Skin epidermis (tissue), 12 donors: ENCODE measurements around the gene HDAC3.

ENCODE experiments used
- H3K27ac ChIP-seq, 21 experiments: fragments of 200-600 bp; sonication (generic) in 11 of 21; one replicate each; pipeline ENCODE4 v1.5.0; 2020; ENCODE audit warnings: mild to moderate bottlenecking in 3 of 21, inconsistent platforms in 2 of 21, moderate library complexity in 2 of 21
- H3K4me3 ChIP-seq, 7 experiments: fragments of 200-600 bp; sonication (generic) in 2 of 7; one replicate each; pipeline ENCODE4 v1.5.0; 2020; ENCODE audit warnings: inconsistent platforms in 2 of 7, mild to moderate bottlenecking in 2 of 7, moderate library complexity in 1 of 7

The HDAC3 gene

GRCh38 chr5:141637767-141638419 is 1.2 kb upstream of the HDAC3 start:
- peak overlapping the region in 16 of 21 experiments; percentile 23 to 91 (median 80) for H3K27ac ChIP-seq

GRCh38 chr5:141637123-141637766 is 596 bp upstream of the HDAC3 start:
- H3K27ac ChIP-seq: peak overlapping the region in 20 of 21 experiments; percentile 23 to 91 (median 81)
- peak overlapping the region; percentile 52 to 80 (median 74) for H3K4me3 ChIP-seq

More at GRCh38 chr5:141637767-141638419, 1.2 kb upstream of the HDAC3 start:
- peak overlapping the region; percentile 52 to 80 (median 74) for H3K4me3 ChIP-seq

- peak overlapping the region; percentile 52 to 80 (median 74) for H3K4me3 ChIP-seq
- H3K27ac ChIP-seq: peak overlapping the region in 18 of 21 experiments; percentile 70 to 91 (median 84)
These were observed 590 bp downstream of the HDAC3 start for GRCh38 chr5:141636106-141636412.

- peak overlapping the region; percentile 52 to 80 (median 74) for H3K4me3 ChIP-seq
- H3K27ac ChIP-seq: peak overlapping the region in 12 of 21 experiments; percentile 73 to 91 (median 82)
These were observed 1.0 kb downstream of the HDAC3 start for GRCh38 chr5:141635646-141636045.

- H3K27ac ChIP-seq: peak overlapping the region in 2 of 21 experiments; percentile 19 to 37
- H3K4me3 ChIP-seq: no peak overlapping the region
These were observed 1.9 kb downstream of the HDAC3 start for GRCh38 chr5:141634720-141635119.

- peak overlapping the region in 1 of 21 experiments; percentile 37 for H3K27ac ChIP-seq
- H3K4me3 ChIP-seq: no peak overlapping the region
These were observed 2.6 kb downstream of the HDAC3 start for GRCh38 chr5:141633871-141634561.

GRCh38 chr5:141632650-141633049 is 4.0 kb downstream of the HDAC3 start:
- Histone ChIP-seq H3K27ac (no peak overlapping the region), H3K4me3 (no peak overlapping the region)

- no peak overlapping the region for H3K27ac ChIP-seq
- H3K4me3 ChIP-seq: no peak overlapping the region
These were observed 6.0 kb downstream of the HDAC3 start for GRCh38 chr5:141630570-141631140.

- Histone ChIP-seq H3K4me3 (no peak overlapping the region), H3K27ac (no peak overlapping the region)
These were observed 8.4 kb downstream of the HDAC3 start for GRCh38 chr5:141628175-141628788.

- H3K4me3 ChIP-seq: no peak overlapping the region
- H3K27ac ChIP-seq: peak overlapping the region in 13 of 21 experiments; percentile 0 to 83 (median 66)
These were observed 13.0 kb downstream of the HDAC3 start for GRCh38 chr5:141623611-141624010.

GRCh38 chr5:141623186-141623585 is 13.5 kb downstream of the HDAC3 start:
- Histone ChIP-seq H3K27ac (peak overlapping the region in 14 of 21 experiments; percentile 10 to 83 (median 65)), H3K4me3 (no peak overlapping the region)

- Histone ChIP-seq H3K4me3 (peak within 1 kb of the TSS; percentile 70 to 98 (median 95)), H3K27ac (peak within 1 kb of the TSS; percentile 81 to 100 (median 97))
These were observed 17.7 kb downstream of the HDAC3 start, which contains the start of gene DIAPH1 for GRCh38 chr5:141618804-141619554. Gene DIAPH1 (minus strand): TSS chr5:141619000. CDS start chr5:141618914, 86 bp downstream.

GRCh38 chr5:141618030-141618803 is 18.4 kb downstream of the HDAC3 start:
- Histone ChIP-seq H3K4me3 (peak overlapping the region; percentile 70 to 98 (median 95)), H3K27ac (peak overlapping the region; percentile 81 to 100 (median 97))

GRCh38 chr5:141617682-141618029 is 19.0 kb downstream of the HDAC3 start:
- H3K27ac ChIP-seq: peak overlapping the region in 19 of 21 experiments; percentile 94 to 100 (median 97)

GRCh38 chr5:141617128-141617527 is 19.5 kb downstream of the HDAC3 start:
- Histone ChIP-seq H3K27ac (peak overlapping the region in 17 of 21 experiments; percentile 96 to 100 (median 97)), H3K4me3 (peak overlapping the region; percentile 70 to 98 (median 95))

More at GRCh38 chr5:141617682-141618029, 19.0 kb downstream of the HDAC3 start:
- peak overlapping the region; percentile 70 to 98 (median 95) for H3K4me3 ChIP-seq

- H3K4me3 ChIP-seq: peak overlapping the region in 5 of 7 experiments; percentile 85 to 98 (median 95)
- H3K27ac ChIP-seq: peak overlapping the region in 8 of 21 experiments; percentile 21 to 99 (median 96)
These were observed 20.5 kb downstream of the HDAC3 start for GRCh38 chr5:141615991-141616720.

GRCh38 chr5:141613344-141613743 is 23.3 kb downstream of the HDAC3 start:
- no peak overlapping the region for H3K4me3 ChIP-seq
- H3K27ac ChIP-seq: no peak overlapping the region
